Immature natural killer cell (primary cell): Measurements from ENCODE around the gene CTNNA3. TPM values are rescaled to one million over a fixed set of nuclear protein-coding genes. Genes with fewer than 3 reads are reported as not detected.

Experiments
- DNase-seq, 3 donors: peaks; one replicate each; pipeline ENCODE4 v3.0.0; 2022; ENCODE audit warnings: mixed read lengths in 1 of 3
- H3K27ac Mint-ChIP-seq, 6 donors: one replicate each; pipeline ENCODE4 v1.8.0; 2020; ENCODE audit warnings: mixed read lengths in 6 of 6, mild to moderate bottlenecking in 5 of 6, inconsistent platforms in 4 of 6, moderate library complexity in 3 of 6
- H3K27me3 Mint-ChIP-seq, 3 donors: one replicate each; pipeline ENCODE4 v1.8.0; 2020 to 2021; ENCODE audit warnings: low read depth in 3 of 3, mild to moderate bottlenecking in 3 of 3, mixed read lengths in 3 of 3, moderate library complexity in 3 of 3, inconsistent platforms in 1 of 3
- H3K36me3 Mint-ChIP-seq, 3 donors: one replicate each; pipeline ENCODE4 v1.8.0; 2020; ENCODE audit warnings: mixed read lengths in 3 of 3, inconsistent platforms in 2 of 3, mild to moderate bottlenecking in 2 of 3
- H3K4me1 Mint-ChIP-seq, 2 donors: one replicate each; pipeline ENCODE4 v1.8.0; 2020; ENCODE audit warnings: inconsistent platforms in 2 of 2, mild to moderate bottlenecking in 2 of 2, mixed read lengths in 2 of 2, moderate library complexity in 1 of 2
- H3K4me3 Mint-ChIP-seq, 5 donors: one replicate each; pipeline ENCODE4 v1.8.0; 2020; ENCODE audit warnings: mild to moderate bottlenecking in 5 of 5, mixed read lengths in 5 of 5, inconsistent platforms in 3 of 5, moderate library complexity in 3 of 5
- H3K9me3 Mint-ChIP-seq, 6 donors: one replicate each; pipeline ENCODE4 v1.8.0; 2020; ENCODE audit warnings: mild to moderate bottlenecking in 6 of 6, mixed read lengths in 6 of 6, inconsistent platforms in 4 of 6, moderate library complexity in 3 of 6
- polyA plus RNA-seq, 3 donors: library from polyadenylated mRNA; unstranded; fragments of 300-500 nt; fragmentation: Illumina TruSeq; gene quantifications; one replicate each; pipeline ENCODE4 v1.2.3, GENCODE V29; 2021

The CTNNA3 gene
- polyA plus RNA-seq, 3 donors from 2014 or later, result not detected

GRCh38 chr10:66927251-66927935 is 768.6 kb downstream of the CTNNA3 start:
- Mint-ChIP-seq H3K4me3 (no peak overlapping the region), H3K27me3 (peaks cover 2 to 7% (median 3%) of the 10 kb centered on the region in 3 donors), H3K36me3 (no peaks in the 10 kb centered on the region), H3K27ac (no peak overlapping the region), H3K9me3 (peaks cover 0 to 3% (median 0%) of the 10 kb centered on the region in 6 donors), H3K4me1 (no peaks in the 10 kb centered on the region)
- DNase-seq, result no peak

DNA sequence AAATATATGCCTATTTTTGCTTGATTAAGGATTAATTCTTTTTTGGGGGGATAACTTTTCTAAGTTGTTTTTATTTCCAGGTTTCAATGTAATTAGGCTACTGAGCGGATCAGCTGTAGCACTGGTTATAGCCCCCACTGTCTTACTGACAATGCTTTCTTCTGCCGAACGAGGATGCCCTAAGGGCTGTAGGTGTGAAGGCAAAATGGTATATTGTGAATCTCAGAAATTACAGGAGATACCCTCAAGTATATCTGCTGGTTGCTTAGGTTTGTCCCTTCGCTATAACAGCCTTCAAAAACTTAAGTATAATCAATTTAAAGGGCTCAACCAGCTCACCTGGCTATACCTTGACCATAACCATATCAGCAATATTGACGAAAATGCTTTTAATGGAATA is 769.2 kb downstream of the CTNNA3 start:
- Mint-ChIP-seq H3K4me3 (no peak overlapping the region), H3K4me1 (no peaks in the 10 kb centered on the region), H3K27me3 (peaks cover 2 to 7% (median 3%) of the 10 kb centered on the region in 3 donors), H3K9me3 (peaks cover 0 to 3% (median 0%) of the 10 kb centered on the region in 6 donors), H3K27ac (no peak overlapping the region), H3K36me3 (no peaks in the 10 kb centered on the region)
- no peak for DNase-seq

- no peak within 1 kb of the TSS for H3K4me3 Mint-ChIP-seq
- H3K36me3 Mint-ChIP-seq, result no peaks in the 10 kb centered on the region
- H3K27me3 Mint-ChIP-seq, result peaks cover 2 to 7% (median 3%) of the 10 kb centered on the region in 3 donors
- no peak within 1 kb of the TSS for H3K27ac Mint-ChIP-seq
- H3K9me3 Mint-ChIP-seq, result peaks cover 0 to 3% (median 0%) of the 10 kb centered on the region in 6 donors
- no peaks in the 10 kb centered on the region for H3K4me1 Mint-ChIP-seq
- no peak for DNase-seq
These were observed 769.9 kb downstream of the CTNNA3 start, which contains the start of gene LRRTM3 for GRCh38 chr10:66925896-66926715. Gene LRRTM3 (plus strand): TSS chr10:66926036.

- Mint-ChIP-seq H3K9me3 (peaks cover 0 to 3% (median 0%) of the 10 kb centered on the region in 6 donors), H3K4me3 (no peak overlapping the region), H3K36me3 (no peaks in the 10 kb centered on the region), H3K27me3 (peaks cover 2 to 7% (median 3%) of the 10 kb centered on the region in 3 donors), H3K4me1 (no peaks in the 10 kb centered on the region), H3K27ac (no peak overlapping the region)
- DNase-seq, result no peak
These were observed 770.6 kb downstream of the CTNNA3 start for GRCh38 chr10:66925373-66925772.

GRCh38 chr10:66924674-66925345 is 771.2 kb downstream of the CTNNA3 start:
- Mint-ChIP-seq H3K9me3 (peaks cover 0 to 3% (median 0%) of the 10 kb centered on the region in 6 donors), H3K27me3 (peaks cover 2 to 7% (median 3%) of the 10 kb centered on the region in 3 donors), H3K4me3 (no peak overlapping the region), H3K36me3 (no peaks in the 10 kb centered on the region), H3K27ac (no peak overlapping the region), H3K4me1 (no peaks in the 10 kb centered on the region)
- no peak for DNase-seq

- Mint-ChIP-seq H3K4me3 (no peak overlapping the region), H3K9me3 (peaks cover 0 to 6% (median 3%) of the 10 kb centered on the region in 6 donors), H3K4me1 (no peaks in the 10 kb centered on the region), H3K36me3 (no peaks in the 10 kb centered on the region), H3K27ac (no peak overlapping the region), H3K27me3 (peaks cover 0 to 3% (median 0%) of the 10 kb centered on the region in 3 donors)
- no peak for DNase-seq
These were observed 776.7 kb downstream of the CTNNA3 start for GRCh38 chr10:66919248-66919647.

GRCh38 chr10:66917104-66917503 is 778.9 kb downstream of the CTNNA3 start:
- Mint-ChIP-seq H3K9me3 (peaks cover 3 to 11% (median 7%) of the 10 kb centered on the region in 6 donors), H3K27ac (no peak overlapping the region), H3K4me3 (no peak overlapping the region), H3K27me3 (no peaks in the 10 kb centered on the region), H3K4me1 (no peaks in the 10 kb centered on the region), H3K36me3 (peaks cover 0 to 3% (median 0%) of the 10 kb centered on the region in 3 donors)
- no peak for DNase-seq

GRCh38 chr10:66916030-66916429 is 780.0 kb downstream of the CTNNA3 start:
- no peaks in the 10 kb centered on the region for H3K4me1 Mint-ChIP-seq

DNA sequence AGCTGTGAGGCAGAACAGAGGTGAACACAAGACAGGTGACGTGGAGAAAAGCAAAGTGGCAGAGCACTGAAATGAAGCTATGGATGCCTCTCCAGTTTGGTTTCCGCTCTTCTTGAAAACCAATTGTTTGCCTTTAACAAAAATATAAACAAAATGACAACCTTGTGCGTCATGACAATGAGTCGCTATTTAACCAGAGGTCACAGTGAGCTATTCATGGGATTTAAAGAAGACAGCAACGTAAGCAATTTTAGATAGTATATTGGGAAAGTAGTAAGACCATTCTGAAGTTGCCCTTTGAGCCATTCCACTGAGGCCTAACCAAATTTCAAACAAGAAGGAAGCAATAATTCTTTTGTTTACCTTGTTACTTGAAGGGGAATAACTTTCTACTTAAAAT is 785.3 kb downstream of the CTNNA3 start:
- Mint-ChIP-seq H3K4me1 (no peaks in the 10 kb centered on the region), H3K27me3 (no peaks in the 10 kb centered on the region), H3K9me3 (peaks cover 4 to 24% (median 14%) of the 10 kb centered on the region in 6 donors), H3K36me3 (peaks cover 0 to 3% (median 0%) of the 10 kb centered on the region in 3 donors), H3K4me3 (no peak overlapping the region), H3K27ac (no peak overlapping the region)
- DNase-seq, result no peak

More at GRCh38 chr10:66916030-66916429, 780.0 kb downstream of the CTNNA3 start:
- Mint-ChIP-seq H3K27me3 (no peaks in the 10 kb centered on the region), H3K9me3 (peaks cover 3 to 11% (median 5%) of the 10 kb centered on the region in 6 donors), H3K36me3 (peaks cover 0 to 3% (median 0%) of the 10 kb centered on the region in 3 donors), H3K4me3 (no peak overlapping the region), H3K27ac (no peak overlapping the region)
- no peak for DNase-seq

DNA sequence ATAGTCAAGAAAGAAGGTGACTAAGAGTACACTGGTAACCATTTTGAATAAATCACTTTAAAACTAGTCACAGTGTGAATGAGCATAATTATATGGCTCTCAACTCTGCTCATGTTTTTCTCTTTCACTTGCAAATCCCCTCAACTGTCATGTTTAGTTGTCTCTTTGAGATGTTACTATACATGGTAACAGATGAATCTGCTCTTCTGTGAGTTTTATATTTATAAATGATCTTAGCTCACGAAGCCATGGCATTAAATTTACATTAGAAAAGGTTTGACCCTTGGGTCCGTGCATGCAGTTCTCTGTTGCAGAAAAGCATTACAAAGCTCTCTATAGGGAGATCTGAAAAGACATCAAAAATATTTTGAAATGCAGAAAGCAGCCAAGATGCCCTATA is 803.1 kb downstream of the CTNNA3 start:
- H3K4me1 Mint-ChIP-seq, result no peaks in the 10 kb centered on the region
- no peaks in the 10 kb centered on the region for H3K27me3 Mint-ChIP-seq
- no peaks in the 10 kb centered on the region for H3K36me3 Mint-ChIP-seq
- no peak overlapping the region for H3K4me3 Mint-ChIP-seq
- H3K27ac Mint-ChIP-seq, result no peak overlapping the region
- H3K9me3 Mint-ChIP-seq, result peaks cover 3 to 22% (median 13%) of the 10 kb centered on the region in 6 donors
- no peak for DNase-seq

DNA sequence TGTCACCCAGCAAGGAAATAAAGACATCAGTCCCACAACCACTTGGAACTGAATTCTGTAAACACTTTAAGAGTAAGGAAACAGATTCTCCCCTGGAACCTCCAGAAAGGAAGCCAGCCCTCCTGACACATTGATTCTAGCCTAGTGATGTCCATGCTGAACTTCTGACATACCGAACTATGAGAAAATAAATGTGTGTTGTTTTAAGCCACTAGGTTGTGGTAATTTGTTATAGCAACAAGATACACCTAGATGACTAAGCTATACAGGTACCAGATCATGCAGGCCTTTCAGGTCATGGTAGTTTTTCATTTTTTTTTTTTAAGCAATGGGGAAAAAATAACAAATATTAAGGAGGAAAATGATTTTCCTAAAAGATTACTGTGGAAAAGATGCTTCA is 807.8 kb downstream of the CTNNA3 start:
- Mint-ChIP-seq H3K36me3 (no peaks in the 10 kb centered on the region), H3K9me3 (peaks cover 2 to 26% (median 9%) of the 10 kb centered on the region in 6 donors), H3K27me3 (peaks cover 0 to 4% (median 1%) of the 10 kb centered on the region in 3 donors), H3K4me1 (no peaks in the 10 kb centered on the region), H3K27ac (no peak overlapping the region), H3K4me3 (no peak overlapping the region)
- DNase-seq, result no peak

- DNase-seq, result no peak
- Mint-ChIP-seq H3K36me3 (no peaks in the 10 kb centered on the region), H3K9me3 (peaks cover 2 to 22% (median 9%) of the 10 kb centered on the region in 6 donors), H3K27me3 (peaks cover 0 to 4% (median 1%) of the 10 kb centered on the region in 3 donors), H3K4me3 (no peak overlapping the region), H3K4me1 (no peaks in the 10 kb centered on the region), H3K27ac (no peak overlapping the region)
These were observed 809.1 kb downstream of the CTNNA3 start for GRCh38 chr10:66886848-66887247.

- H3K4me1 Mint-ChIP-seq, result no peaks in the 10 kb centered on the region
- H3K4me3 Mint-ChIP-seq, result no peak overlapping the region
- H3K36me3 Mint-ChIP-seq, result no peaks in the 10 kb centered on the region
- H3K27ac Mint-ChIP-seq, result no peak overlapping the region
- H3K9me3 Mint-ChIP-seq, result peaks cover 3 to 23% (median 9%) of the 10 kb centered on the region in 6 donors
- H3K27me3 Mint-ChIP-seq, result peaks cover 0 to 4% (median 1%) of the 10 kb centered on the region in 3 donors
- no peak for DNase-seq
These were observed 813.7 kb downstream of the CTNNA3 start for GRCh38 chr10:66882271-66882670.
